ENCODE results near the gene KCND2.

KCND2 gene

GRCh38 chr7:120363414-120363813, 90.4 kb downstream of the KCND2 start:
- no peaks in the 10 kb centered on the region for H3K79me2 ChIP-seq (ENCODE audit: control insufficient read depth, insufficient read depth, low read length, unreplicated experiment)
- no peak overlapping the region for H3K27ac ChIP-seq (ENCODE audit: low read depth, low read length)
- no peaks in the 10 kb centered on the region for H3K36me3 ChIP-seq (ENCODE audit: insufficient read depth, low read length)
- no peaks in the 10 kb centered on the region for H3K4me1 ChIP-seq (ENCODE audit: control insufficient read depth, insufficient read depth, low read length, unreplicated experiment)
- H2AFZ ChIP-seq (ENCODE audit: low read length, unreplicated experiment) = no peak overlapping the region
- H3K4me3 ChIP-seq (ENCODE audit: low read depth, low read length) = no peak overlapping the region
- H3K27me3 ChIP-seq (ENCODE audit: insufficient read depth, low read length) = no peaks in the 10 kb centered on the region

- no peaks in the 10 kb centered on the region for H3K79me2 ChIP-seq (ENCODE audit: control insufficient read depth, insufficient read depth, low read length, unreplicated experiment)
- no peaks in the 10 kb centered on the region for H3K27me3 ChIP-seq (ENCODE audit: insufficient read depth, low read length)
- H3K4me3 ChIP-seq (ENCODE audit: low read depth, low read length) = no peak overlapping the region
- no peak overlapping the region for H2AFZ ChIP-seq (ENCODE audit: low read length, unreplicated experiment)
- no peaks in the 10 kb centered on the region for H3K36me3 ChIP-seq (ENCODE audit: insufficient read depth, low read length)
- no peaks in the 10 kb centered on the region for H3K4me1 ChIP-seq (ENCODE audit: control insufficient read depth, insufficient read depth, low read length, unreplicated experiment)
- H3K27ac ChIP-seq (ENCODE audit: low read depth, low read length) = no peak overlapping the region
These were observed 98.0 kb downstream of the KCND2 start for GRCh38 chr7:120370954-120371353.

DNA sequence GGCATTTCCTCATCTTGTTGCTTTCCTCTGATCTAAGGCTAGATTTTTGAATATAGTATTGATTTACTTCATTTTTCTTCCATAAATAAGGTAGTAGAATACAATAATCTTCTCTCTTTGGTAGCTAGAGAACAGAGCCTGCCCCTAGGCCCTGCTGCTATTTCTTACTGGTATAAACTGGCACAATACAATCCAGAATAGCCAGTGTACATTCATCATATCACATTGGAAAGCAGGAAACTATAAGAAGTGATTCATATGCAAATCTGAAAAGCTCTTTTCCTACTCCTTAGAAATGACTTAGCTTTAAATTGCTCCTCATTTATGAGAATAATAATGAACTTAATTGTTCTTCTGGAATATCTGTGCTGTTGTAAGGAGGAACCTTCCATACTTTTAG, 100.2 kb downstream of the KCND2 start:
- H3K4me3 ChIP-seq (ENCODE audit: low read depth, low read length) = no peak overlapping the region
- no peak overlapping the region for H2AFZ ChIP-seq (ENCODE audit: low read length, unreplicated experiment)
- no peaks in the 10 kb centered on the region for H3K79me2 ChIP-seq (ENCODE audit: control insufficient read depth, insufficient read depth, low read length, unreplicated experiment)
- H3K27ac ChIP-seq (ENCODE audit: low read depth, low read length) = no peak overlapping the region
- H3K4me1 ChIP-seq (ENCODE audit: control insufficient read depth, insufficient read depth, low read length, unreplicated experiment) = no peaks in the 10 kb centered on the region
- H3K27me3 ChIP-seq (ENCODE audit: insufficient read depth, low read length) = no peaks in the 10 kb centered on the region
- H3K36me3 ChIP-seq (ENCODE audit: insufficient read depth, low read length) = no peaks in the 10 kb centered on the region

DNA sequence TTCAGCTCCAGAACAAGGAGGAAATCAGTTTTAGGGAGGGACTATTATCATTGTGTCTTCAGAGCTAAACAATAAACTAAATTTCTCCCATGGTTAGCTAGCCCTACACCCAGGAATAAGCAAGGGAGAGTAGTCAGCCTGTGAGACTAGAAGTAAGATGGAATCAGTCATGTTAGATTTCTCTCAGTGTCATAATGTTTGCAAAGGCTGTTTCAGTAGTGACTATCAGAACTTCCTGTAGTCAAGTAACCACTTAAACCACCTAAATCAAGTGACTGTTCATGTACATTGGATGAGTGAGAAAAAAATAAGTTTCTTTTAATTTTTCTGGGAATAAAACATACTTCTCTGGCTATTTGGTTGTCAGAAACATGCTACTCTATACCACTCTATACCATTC, 121.6 kb downstream of the KCND2 start:
- no peaks in the 10 kb centered on the region for H3K27me3 ChIP-seq (ENCODE audit: insufficient read depth, low read length)

GRCh38 chr7:120395526-120396019, 122.6 kb downstream of the KCND2 start:
- Histone ChIP-seq H3K4me1 (ENCODE audit: control insufficient read depth, insufficient read depth, low read length, unreplicated experiment) (no peaks in the 10 kb centered on the region), H3K27ac (ENCODE audit: low read depth, low read length) (no peak overlapping the region), H3K27me3 (ENCODE audit: insufficient read depth, low read length) (no peaks in the 10 kb centered on the region), H3K36me3 (ENCODE audit: insufficient read depth, low read length) (no peaks in the 10 kb centered on the region), H3K4me3 (ENCODE audit: low read depth, low read length) (no peak overlapping the region), H2AFZ (ENCODE audit: low read length, unreplicated experiment) (no peak overlapping the region), H3K79me2 (ENCODE audit: control insufficient read depth, insufficient read depth, low read length, unreplicated experiment) (no peaks in the 10 kb centered on the region)

More for the DNA sequence above, 121.6 kb downstream of the KCND2 start:
- Histone ChIP-seq H2AFZ (ENCODE audit: low read length, unreplicated experiment) (no peak overlapping the region), H3K79me2 (ENCODE audit: control insufficient read depth, insufficient read depth, low read length, unreplicated experiment) (no peaks in the 10 kb centered on the region), H3K27ac (ENCODE audit: low read depth, low read length) (no peak overlapping the region), H3K4me3 (ENCODE audit: low read depth, low read length) (no peak overlapping the region), H3K4me1 (ENCODE audit: control insufficient read depth, insufficient read depth, low read length, unreplicated experiment) (no peaks in the 10 kb centered on the region), H3K36me3 (ENCODE audit: insufficient read depth, low read length) (no peaks in the 10 kb centered on the region)

DNA sequence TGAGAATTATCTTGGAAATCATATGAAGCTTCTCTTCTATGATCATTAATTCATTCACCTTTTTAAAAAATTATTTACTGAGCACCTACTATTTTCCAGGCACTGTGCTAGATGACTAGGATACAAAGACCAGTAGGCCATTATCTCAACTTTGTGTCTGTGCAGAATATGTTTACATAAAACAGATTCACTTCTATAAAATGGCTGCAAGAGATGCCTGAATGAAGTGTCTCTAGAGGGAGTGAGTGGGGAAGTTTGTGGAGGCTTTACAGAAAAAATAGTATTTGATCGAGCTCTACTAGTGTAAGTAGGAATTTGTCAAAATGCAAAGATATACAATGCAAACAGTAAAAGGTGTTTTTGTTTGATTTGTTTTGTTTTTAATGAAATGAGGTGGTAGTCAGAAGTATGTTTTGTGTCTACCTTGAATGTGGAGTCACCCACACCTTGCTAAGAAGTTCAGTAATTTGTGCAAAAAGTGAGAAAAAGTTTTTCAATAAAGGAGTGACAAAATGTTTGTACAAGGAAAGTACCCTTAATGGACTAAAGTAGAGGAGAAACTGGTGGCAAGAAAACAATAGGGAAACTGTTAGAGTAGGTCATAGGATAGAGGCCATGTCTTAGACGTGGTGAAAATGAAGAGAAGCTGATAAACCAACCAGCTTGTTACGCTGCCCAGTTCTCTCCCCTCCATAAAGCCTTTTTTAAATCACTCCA, 125.5 kb downstream of the KCND2 start:
- no peak overlapping the region for H3K4me3 ChIP-seq (ENCODE audit: low read depth, low read length)
- peaks cover 18% of the 10 kb centered on the region for H3K4me1 ChIP-seq (ENCODE audit: control insufficient read depth, insufficient read depth, low read length, unreplicated experiment)
- no peaks in the 10 kb centered on the region for H3K36me3 ChIP-seq (ENCODE audit: insufficient read depth, low read length)
- no peak overlapping the region for H3K27ac ChIP-seq (ENCODE audit: low read depth, low read length)
- H2AFZ ChIP-seq (ENCODE audit: low read length, unreplicated experiment) = no peak overlapping the region
- no peaks in the 10 kb centered on the region for H3K27me3 ChIP-seq (ENCODE audit: insufficient read depth, low read length)
- no peaks in the 10 kb centered on the region for H3K79me2 ChIP-seq (ENCODE audit: control insufficient read depth, insufficient read depth, low read length, unreplicated experiment)

GRCh38 chr7:120400806-120401455, 128.0 kb downstream of the KCND2 start:
- Histone ChIP-seq H3K4me3 (ENCODE audit: low read depth, low read length) (no peak overlapping the region), H3K4me1 (ENCODE audit: control insufficient read depth, insufficient read depth, low read length, unreplicated experiment) (peaks cover 18% of the 10 kb centered on the region)

DNA sequence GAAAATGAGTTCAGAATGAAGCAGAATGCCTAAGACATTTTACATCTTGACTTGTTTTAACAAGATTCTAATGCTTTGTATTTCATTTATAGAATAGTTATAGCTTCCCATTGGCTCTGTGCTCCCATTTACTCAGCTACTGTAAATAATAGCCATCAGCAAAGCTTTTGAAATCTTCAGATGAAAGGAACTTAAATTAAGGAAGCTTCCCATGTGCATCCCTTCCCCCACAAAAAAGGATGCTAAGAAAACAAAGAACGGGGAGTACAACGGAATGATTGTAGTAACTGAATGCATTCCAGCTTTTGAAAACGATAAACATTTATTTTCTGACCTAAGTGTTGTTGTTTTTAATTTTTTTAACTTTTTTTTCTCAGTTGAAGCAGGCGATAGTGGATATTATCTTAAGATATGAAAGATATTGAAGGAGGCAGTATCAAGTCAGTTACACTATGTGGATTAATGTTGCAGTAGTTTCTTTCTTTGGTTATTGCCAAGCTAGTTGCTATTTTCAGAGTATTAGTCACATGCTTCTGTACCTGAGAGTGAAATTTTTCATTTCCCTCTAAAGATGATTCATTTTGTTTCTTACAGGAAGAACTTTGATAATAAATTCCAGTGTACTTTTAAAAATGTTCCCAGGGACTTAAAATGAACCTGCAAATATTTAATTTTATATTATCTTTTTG, 129.2 kb downstream of the KCND2 start:
- Histone ChIP-seq H3K79me2 (ENCODE audit: control insufficient read depth, insufficient read depth, low read length, unreplicated experiment) (no peaks in the 10 kb centered on the region), H3K27ac (ENCODE audit: low read depth, low read length) (peak overlapping the region; percentile 50), H3K27me3 (ENCODE audit: insufficient read depth, low read length) (no peaks in the 10 kb centered on the region), H3K4me3 (ENCODE audit: low read depth, low read length) (peak overlapping the region; percentile 52), H3K4me1 (ENCODE audit: control insufficient read depth, insufficient read depth, low read length, unreplicated experiment) (peaks cover 18% of the 10 kb centered on the region), H3K36me3 (ENCODE audit: insufficient read depth, low read length) (no peaks in the 10 kb centered on the region), H2AFZ (ENCODE audit: low read length, unreplicated experiment) (peak overlapping the region; percentile 83)

More at GRCh38 chr7:120400806-120401455, 128.0 kb downstream of the KCND2 start:
- H3K79me2 ChIP-seq (ENCODE audit: control insufficient read depth, insufficient read depth, low read length, unreplicated experiment) = no peaks in the 10 kb centered on the region
- H2AFZ ChIP-seq (ENCODE audit: low read length, unreplicated experiment) = no peak overlapping the region
- no peaks in the 10 kb centered on the region for H3K36me3 ChIP-seq (ENCODE audit: insufficient read depth, low read length)
- no peak overlapping the region for H3K27ac ChIP-seq (ENCODE audit: low read depth, low read length)
- H3K27me3 ChIP-seq (ENCODE audit: insufficient read depth, low read length) = no peaks in the 10 kb centered on the region

- Histone ChIP-seq H3K27me3 (ENCODE audit: insufficient read depth, low read length) (no peaks in the 10 kb centered on the region), H3K79me2 (ENCODE audit: control insufficient read depth, insufficient read depth, low read length, unreplicated experiment) (no peaks in the 10 kb centered on the region), H3K4me3 (ENCODE audit: low read depth, low read length) (no peak overlapping the region), H3K27ac (ENCODE audit: low read depth, low read length) (peak overlapping the region; percentile 50), H3K36me3 (ENCODE audit: insufficient read depth, low read length) (no peaks in the 10 kb centered on the region), H3K4me1 (ENCODE audit: control insufficient read depth, insufficient read depth, low read length, unreplicated experiment) (peaks cover 18% of the 10 kb centered on the region), H2AFZ (ENCODE audit: low read length, unreplicated experiment) (peak overlapping the region; percentile 91)
These were observed 129.8 kb downstream of the KCND2 start for GRCh38 chr7:120402801-120403200.

- Histone ChIP-seq H2AFZ (ENCODE audit: low read length, unreplicated experiment) (no peak overlapping the region), H3K79me2 (ENCODE audit: control insufficient read depth, insufficient read depth, low read length, unreplicated experiment) (no peaks in the 10 kb centered on the region), H3K36me3 (ENCODE audit: insufficient read depth, low read length) (no peaks in the 10 kb centered on the region), H3K27ac (ENCODE audit: low read depth, low read length) (no peak overlapping the region), H3K4me3 (ENCODE audit: low read depth, low read length) (no peak overlapping the region), H3K4me1 (ENCODE audit: control insufficient read depth, insufficient read depth, low read length, unreplicated experiment) (peaks cover 18% of the 10 kb centered on the region), H3K27me3 (ENCODE audit: insufficient read depth, low read length) (no peaks in the 10 kb centered on the region)
These were observed 131.1 kb downstream of the KCND2 start for GRCh38 chr7:120404042-120404441.

Data from ACC112 (cell line).